Skeletal muscle satellite cell (primary cell): Measurements from ENCODE around the gene RAPGEF2.
"Not testable (repeated sequence)": the region's sequence is repeated elsewhere in the genome, so short reads cannot be mapped to it uniquely, and the experiment has no call there.

ENCODE experiments used
- H3K27me3 ChIP-seq: 2 replicates; pipeline ENCODE4 v1.7.0; 2013; ENCODE audit warnings: low read length; ENCODE audit not compliant: control insufficient read depth, insufficient read depth
- H3K36me3 ChIP-seq: 2 replicates; pipeline ENCODE4 v1.7.0; 2013; ENCODE audit warnings: mild to moderate bottlenecking, control low read depth, low read length; ENCODE audit not compliant: insufficient read depth
- H3K4me1 ChIP-seq: 2 replicates; pipeline ENCODE4 v1.7.0; 2013; ENCODE audit warnings: low read length; ENCODE audit not compliant: control insufficient read depth, insufficient read depth
- H3K4me2 ChIP-seq: 2 replicates; pipeline ENCODE4 v1.7.0; 2013; ENCODE audit warnings: mild to moderate bottlenecking, low read length
- H3K4me3 ChIP-seq: 2 replicates; pipeline ENCODE4 v1.7.0; 2013; ENCODE audit warnings: low read length
- H3K9ac ChIP-seq: 2 replicates; pipeline ENCODE4 v1.7.0; 2013; ENCODE audit warnings: mild to moderate bottlenecking, low read depth, low read length, moderate library complexity
- H3K9me3 ChIP-seq: replicated peaks from 2 replicates; pipeline ENCODE4 v1.7.0; 2013; ENCODE audit warnings: mild to moderate bottlenecking, control low read depth, low read length

The RAPGEF2 gene

DNA sequence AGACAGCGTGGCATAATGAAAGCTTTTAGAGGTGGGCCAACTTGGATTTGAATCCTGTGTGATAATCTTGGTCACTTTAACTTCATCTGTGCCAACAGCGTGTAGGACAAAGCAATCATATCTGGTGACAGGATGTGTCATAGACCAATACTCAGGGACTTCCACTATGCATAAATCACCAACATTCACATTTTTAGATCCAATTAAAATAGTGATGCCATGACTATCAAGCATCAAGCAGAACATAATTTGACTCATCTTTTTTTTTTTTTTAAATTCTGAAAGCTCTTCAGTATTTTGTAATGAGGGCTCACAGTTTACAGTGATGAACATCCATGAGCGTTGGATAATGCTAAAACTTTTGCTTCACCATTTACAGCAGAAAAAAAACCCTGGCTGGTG, 27.3 kb upstream of the RAPGEF2 start:
- Histone ChIP-seq H3K36me3 (no peaks in the 10 kb centered on the region), H3K9ac (no peak overlapping the region), H3K27me3 (no peaks in the 10 kb centered on the region), H3K4me1 (peaks cover 38% of the 10 kb centered on the region), H3K9me3 (no peaks in the 10 kb centered on the region), H3K4me2 (peak overlapping the region; percentile 17), H3K4me3 (no peak overlapping the region)

- H3K4me3 ChIP-seq, H3K27me3 ChIP-seq, H3K4me2 ChIP-seq, H3K36me3 ChIP-seq, H3K9ac ChIP-seq, H3K9me3 ChIP-seq: not testable (repeated sequence)
- H3K4me1 ChIP-seq = peaks cover 24% of the 10 kb centered on the region
Measured at GRCh38 chr4:159077018-159077417, 25.9 kb upstream of the RAPGEF2 start.

DNA sequence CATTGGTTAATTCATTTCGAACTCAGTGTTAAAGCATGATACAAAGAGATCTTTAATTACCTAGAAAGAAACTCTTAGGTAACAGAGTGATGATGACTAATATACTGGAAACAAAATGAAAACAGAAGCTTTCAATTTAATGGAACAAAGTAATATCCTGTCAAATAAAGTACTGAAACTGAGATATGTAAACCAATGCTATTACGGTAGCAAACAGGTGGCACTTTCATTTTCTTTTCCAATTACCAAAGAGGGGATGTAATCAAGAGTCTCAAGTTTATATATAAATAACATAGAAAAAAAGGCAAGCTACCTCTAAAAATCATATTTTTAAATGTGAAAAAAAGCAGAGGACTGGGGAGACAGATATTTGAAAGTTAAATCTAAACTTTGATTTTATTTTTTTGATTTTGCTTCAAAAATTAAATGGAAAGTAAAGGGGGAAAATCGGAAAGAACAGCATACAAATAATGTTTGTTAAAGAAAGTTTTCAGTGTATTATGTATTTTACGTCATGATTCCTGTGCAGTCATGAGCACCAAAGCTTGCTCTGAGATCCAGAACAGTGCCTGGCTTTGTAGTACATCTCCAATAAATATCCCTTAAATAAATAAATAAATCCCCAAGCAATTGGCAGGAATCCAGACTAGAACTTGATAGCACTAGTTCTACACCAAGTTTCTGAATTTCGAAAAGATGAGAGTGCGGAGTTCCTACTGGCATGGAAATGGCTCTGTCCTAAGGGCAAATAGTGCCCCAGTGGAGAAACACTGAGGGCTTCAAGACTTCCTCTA, 25.0 kb upstream of the RAPGEF2 start:
- H3K9ac ChIP-seq = no peak overlapping the region
- no peak overlapping the region for H3K4me3 ChIP-seq
- H3K9me3 ChIP-seq = no peaks in the 10 kb centered on the region
- no peaks in the 10 kb centered on the region for H3K27me3 ChIP-seq
- H3K4me2 ChIP-seq = no peak overlapping the region
- H3K36me3 ChIP-seq = no peaks in the 10 kb centered on the region
- H3K4me1 ChIP-seq = peaks cover 23% of the 10 kb centered on the region

DNA sequence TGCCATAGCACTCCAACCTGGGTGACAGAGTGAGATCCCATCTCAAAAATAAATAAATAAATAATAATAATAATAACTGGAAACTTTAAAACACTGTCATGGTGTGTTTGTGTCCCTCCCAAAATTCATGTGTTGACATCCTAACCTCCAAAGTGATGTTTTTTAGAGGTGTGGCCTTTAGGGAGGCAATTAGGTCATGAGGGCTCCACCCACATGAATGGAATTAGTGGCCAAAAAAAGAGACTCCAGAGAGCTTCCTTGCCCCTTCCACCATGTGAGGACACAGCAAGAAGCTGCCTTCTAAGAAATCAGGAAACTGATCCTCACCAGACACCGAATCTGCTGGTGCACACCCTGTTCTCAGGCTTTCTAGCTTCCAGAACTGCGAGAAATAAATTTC, 23.8 kb upstream of the RAPGEF2 start:
- H3K27me3 ChIP-seq = no peaks in the 10 kb centered on the region
- H3K4me2 ChIP-seq = no peak overlapping the region
- peaks cover 23% of the 10 kb centered on the region for H3K4me1 ChIP-seq
- H3K9me3 ChIP-seq = no peaks in the 10 kb centered on the region
- no peaks in the 10 kb centered on the region for H3K36me3 ChIP-seq
- no peak overlapping the region for H3K9ac ChIP-seq
- no peak overlapping the region for H3K4me3 ChIP-seq

DNA sequence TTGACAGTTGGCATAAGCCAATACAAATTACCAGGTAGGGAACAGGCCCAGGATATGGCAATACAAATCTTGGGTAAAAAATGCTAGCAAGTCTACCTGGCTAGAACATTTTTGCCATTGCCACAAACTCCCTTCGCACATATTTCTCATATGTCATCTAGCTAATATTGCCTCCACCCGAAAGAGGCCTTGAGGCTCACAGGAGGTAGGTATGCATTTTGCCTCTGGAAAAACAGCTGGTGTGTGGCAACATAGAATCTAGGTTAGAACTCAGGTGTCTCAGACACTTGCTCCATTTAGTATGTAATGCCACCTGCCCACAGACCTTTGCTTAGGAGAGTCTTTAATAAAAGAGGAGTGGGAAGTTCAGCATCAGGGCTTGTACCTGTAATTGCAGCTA, 16.3 kb upstream of the RAPGEF2 start:
- H3K9ac ChIP-seq = no peak overlapping the region

DNA sequence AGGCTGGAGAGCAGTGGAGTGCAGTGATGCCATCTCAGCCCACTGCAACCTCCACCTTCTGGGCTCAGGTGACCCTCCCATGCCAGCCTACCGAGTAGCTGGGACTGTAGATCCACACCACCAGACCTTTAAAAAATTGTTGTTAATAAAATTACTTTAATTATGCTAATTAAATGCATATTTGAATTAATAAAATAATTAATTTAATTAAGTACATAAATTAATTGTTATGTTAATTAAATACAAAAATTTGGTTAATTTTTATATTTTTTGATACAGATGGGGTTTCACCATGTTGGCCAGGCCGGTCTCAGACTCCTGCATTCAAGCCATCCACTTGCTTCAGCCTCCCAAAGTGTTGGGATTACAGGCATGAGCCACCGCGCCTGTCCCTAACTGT, 12.6 kb upstream of the RAPGEF2 start:
- H3K9me3 ChIP-seq = no peaks in the 10 kb centered on the region
- no peak overlapping the region for H3K9ac ChIP-seq
- no peaks in the 10 kb centered on the region for H3K36me3 ChIP-seq
- H3K4me3 ChIP-seq = no peak overlapping the region
- no peaks in the 10 kb centered on the region for H3K27me3 ChIP-seq
- no peaks in the 10 kb centered on the region for H3K4me1 ChIP-seq
- H3K4me2 ChIP-seq = no peak overlapping the region

More for the DNA sequence above, 16.3 kb upstream of the RAPGEF2 start:
- Histone ChIP-seq H3K4me1 (no peaks in the 10 kb centered on the region), H3K27me3 (no peaks in the 10 kb centered on the region), H3K36me3 (no peaks in the 10 kb centered on the region), H3K9me3 (no peaks in the 10 kb centered on the region), H3K4me3 (no peak overlapping the region), H3K4me2 (no peak overlapping the region)

DNA sequence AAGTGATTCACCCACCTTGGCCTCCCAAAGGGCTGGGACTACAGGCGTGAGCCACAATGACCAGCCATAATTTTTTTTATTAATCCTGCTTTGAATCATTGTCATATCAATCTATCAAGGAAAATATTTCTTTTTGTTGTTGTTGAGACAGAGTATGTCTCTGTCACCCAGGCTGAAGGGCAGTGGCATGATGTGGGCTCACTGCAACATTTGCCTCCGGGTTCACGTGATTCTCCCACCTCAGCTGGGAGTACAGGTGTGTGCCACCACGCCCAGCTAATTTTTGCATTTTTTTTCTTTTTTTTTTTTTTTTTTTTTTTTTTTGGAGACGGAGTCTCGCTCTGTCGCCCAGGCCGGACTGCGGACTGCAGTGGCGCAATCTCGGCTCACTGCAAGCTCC, 8.7 kb upstream of the RAPGEF2 start:
- H3K9me3 ChIP-seq, H3K9ac ChIP-seq, H3K4me3 ChIP-seq, H3K4me2 ChIP-seq, H3K27me3 ChIP-seq, H3K4me1 ChIP-seq, H3K36me3 ChIP-seq: not testable (repeated sequence)

DNA sequence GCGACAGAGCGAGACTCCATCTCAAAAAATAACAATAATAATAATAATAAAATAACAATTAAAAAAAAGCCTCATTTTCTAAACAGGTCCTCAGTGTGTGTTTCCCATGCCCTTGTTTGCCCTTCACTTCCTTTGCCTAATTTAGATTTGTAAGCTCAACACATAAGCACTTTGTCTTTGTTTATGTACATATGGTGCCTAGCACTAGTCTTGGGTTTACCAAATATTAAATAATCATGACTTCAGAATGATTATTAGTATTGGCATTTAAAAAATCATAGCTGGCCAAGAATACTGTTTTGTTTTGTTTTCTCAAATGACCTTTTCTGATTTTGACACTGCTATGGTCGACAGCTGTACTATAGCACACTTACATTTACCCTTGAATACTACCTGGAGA, 6.4 kb upstream of the RAPGEF2 start:
- no peak overlapping the region for H3K4me3 ChIP-seq

DNA sequence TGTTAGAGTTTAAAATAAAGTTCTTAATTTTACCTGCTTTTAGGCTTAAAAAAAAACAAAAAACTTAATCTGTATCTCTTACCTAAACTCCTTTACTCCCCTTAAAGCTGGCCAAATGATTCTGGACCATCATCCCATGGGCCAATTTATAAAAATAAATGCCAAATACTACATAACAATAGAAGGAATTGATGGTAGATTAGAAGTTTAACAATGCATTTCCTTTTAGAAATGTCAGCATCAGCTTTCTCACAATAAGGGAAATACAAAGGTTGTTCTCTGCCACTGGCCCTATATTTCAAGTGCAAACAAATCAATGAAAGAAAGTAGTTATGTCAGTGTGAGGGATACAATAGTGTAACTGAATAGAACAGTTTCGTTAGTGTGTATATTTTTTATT, 5.7 kb upstream of the RAPGEF2 start:
- Histone ChIP-seq H3K9ac (no peak overlapping the region), H3K4me3 (no peak overlapping the region), H3K9me3 (no peaks in the 10 kb centered on the region), H3K27me3 (no peaks in the 10 kb centered on the region), H3K36me3 (no peaks in the 10 kb centered on the region), H3K4me2 (no peak overlapping the region), H3K4me1 (no peaks in the 10 kb centered on the region)

More for the DNA sequence above, 6.4 kb upstream of the RAPGEF2 start:
- Histone ChIP-seq H3K4me2 (no peak overlapping the region), H3K27me3 (no peaks in the 10 kb centered on the region), H3K4me1 (no peaks in the 10 kb centered on the region), H3K9ac (no peak overlapping the region), H3K36me3 (no peaks in the 10 kb centered on the region), H3K9me3 (no peaks in the 10 kb centered on the region)

DNA sequence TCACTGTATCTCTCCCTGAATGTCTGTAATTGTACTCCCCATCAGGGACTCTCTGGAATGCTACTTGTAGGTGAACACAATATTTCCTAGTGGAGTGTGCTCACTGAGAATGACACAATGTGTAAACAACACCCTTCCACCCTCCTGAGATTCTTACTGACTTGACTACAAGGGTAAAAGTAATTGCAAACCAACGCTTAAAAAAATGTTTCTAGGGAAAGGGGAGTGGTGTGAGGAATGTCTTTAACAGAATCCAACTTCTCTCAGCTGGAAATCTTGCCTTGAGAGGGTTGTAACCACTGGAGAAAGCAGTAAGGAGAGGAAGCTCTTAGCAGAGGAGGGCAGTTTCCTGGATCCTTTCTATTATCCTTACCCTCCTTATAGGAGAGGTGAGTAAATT, 5.1 kb upstream of the RAPGEF2 start:
- Histone ChIP-seq H3K9ac (no peak overlapping the region), H3K4me3 (no peak overlapping the region), H3K4me1 (no peaks in the 10 kb centered on the region), H3K4me2 (no peak overlapping the region), H3K9me3 (no peaks in the 10 kb centered on the region), H3K27me3 (no peaks in the 10 kb centered on the region), H3K36me3 (no peaks in the 10 kb centered on the region)

DNA sequence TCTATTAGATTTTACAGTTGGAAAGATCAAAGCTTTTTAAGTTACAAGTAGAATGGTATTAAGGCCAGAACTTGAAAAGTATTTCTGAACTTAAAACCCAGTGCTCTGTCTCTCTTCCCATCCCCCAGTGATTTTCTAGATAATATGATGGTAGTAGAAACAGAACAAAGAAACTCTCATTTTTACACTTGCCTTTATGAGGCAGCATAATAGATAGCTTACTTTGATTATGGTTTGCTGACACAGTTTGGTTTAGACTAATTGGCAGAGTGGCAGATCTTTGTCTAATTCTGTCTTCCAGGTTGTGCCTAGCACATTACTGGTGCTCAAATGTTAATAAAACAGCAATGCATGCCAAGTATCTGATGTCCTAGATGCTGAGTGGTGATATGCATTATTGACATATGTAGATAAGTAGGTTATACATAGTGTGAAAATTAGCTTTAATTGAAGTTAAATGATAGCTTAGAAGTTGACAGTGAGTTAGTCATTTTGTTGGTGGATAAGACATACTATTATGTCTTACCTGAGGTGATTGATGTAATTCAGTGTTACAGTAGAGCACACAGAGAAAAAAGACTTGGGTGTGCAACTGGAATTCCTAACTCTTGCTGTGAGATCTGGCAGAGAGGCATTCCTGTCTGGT, 4.3 kb upstream of the RAPGEF2 start:
- H3K9me3 ChIP-seq = no peaks in the 10 kb centered on the region
- no peaks in the 10 kb centered on the region for H3K27me3 ChIP-seq
- no peaks in the 10 kb centered on the region for H3K36me3 ChIP-seq
- H3K4me3 ChIP-seq = no peak overlapping the region
- no peaks in the 10 kb centered on the region for H3K4me1 ChIP-seq
- H3K4me2 ChIP-seq = no peak overlapping the region
- H3K9ac ChIP-seq = no peak overlapping the region
